HFF-Myc (cell line): ENCODE results near the gene UNC5A.

Source experiments
- DNase-seq: peaks from one replicate; pipeline ENCODE4 v3.0.0-alpha.2; 2011; ENCODE audit warnings: low read depth; ENCODE audit errors: extremely low read depth
- H3K4me3 ChIP-seq: replicated peaks from 2 replicates; pipeline ENCODE4 v1.5.1; 2011; ENCODE audit warnings: low read depth, mild to moderate bottlenecking, control low read depth, low read length
- TF ChIP-seq, protein P1 (sequence below): IDR thresholded peaks from 2 replicates; pipeline ENCODE4 v1.5.1; 2012; ENCODE audit warnings: mild to moderate bottlenecking, low read depth, low read length, control low read depth; ENCODE audit errors: missing control alignments

The UNC5A gene

GRCh38 chr5:176864755-176865154 is 54.4 kb downstream of the UNC5A start:
- TF ChIP-seq, protein P1, sequence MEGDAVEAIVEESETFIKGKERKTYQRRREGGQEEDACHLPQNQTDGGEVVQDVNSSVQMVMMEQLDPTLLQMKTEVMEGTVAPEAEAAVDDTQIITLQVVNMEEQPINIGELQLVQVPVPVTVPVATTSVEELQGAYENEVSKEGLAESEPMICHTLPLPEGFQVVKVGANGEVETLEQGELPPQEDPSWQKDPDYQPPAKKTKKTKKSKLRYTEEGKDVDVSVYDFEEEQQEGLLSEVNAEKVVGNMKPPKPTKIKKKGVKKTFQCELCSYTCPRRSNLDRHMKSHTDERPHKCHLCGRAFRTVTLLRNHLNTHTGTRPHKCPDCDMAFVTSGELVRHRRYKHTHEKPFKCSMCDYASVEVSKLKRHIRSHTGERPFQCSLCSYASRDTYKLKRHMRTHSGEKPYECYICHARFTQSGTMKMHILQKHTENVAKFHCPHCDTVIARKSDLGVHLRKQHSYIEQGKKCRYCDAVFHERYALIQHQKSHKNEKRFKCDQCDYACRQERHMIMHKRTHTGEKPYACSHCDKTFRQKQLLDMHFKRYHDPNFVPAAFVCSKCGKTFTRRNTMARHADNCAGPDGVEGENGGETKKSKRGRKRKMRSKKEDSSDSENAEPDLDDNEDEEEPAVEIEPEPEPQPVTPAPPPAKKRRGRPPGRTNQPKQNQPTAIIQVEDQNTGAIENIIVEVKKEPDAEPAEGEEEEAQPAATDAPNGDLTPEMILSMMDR, result no peak
- no peak overlapping the region for H3K4me3 ChIP-seq
- DNase-seq, result no peak

- no peak for DNase-seq
- no peak overlapping the region for H3K4me3 ChIP-seq
- TF ChIP-seq, protein P1, result no peak
These were observed 55.6 kb downstream of the UNC5A start for GRCh38 chr5:176865964-176866363.

GRCh38 chr5:176866707-176867310 is 56.5 kb downstream of the UNC5A start:
- no peak overlapping the region for H3K4me3 ChIP-seq
- DNase-seq, result no peak
- TF ChIP-seq, protein P1, result no peak

- no peak for DNase-seq
- no peak overlapping the region for H3K4me3 ChIP-seq
- TF ChIP-seq, protein P1, result no peak
These were observed 57.8 kb downstream of the UNC5A start for GRCh38 chr5:176868126-176868525.

GRCh38 chr5:176868731-176869130 is 58.4 kb downstream of the UNC5A start:
- no peak for DNase-seq
- H3K4me3 ChIP-seq, result no peak overlapping the region
- TF ChIP-seq, protein P1, result no peak

DNA sequence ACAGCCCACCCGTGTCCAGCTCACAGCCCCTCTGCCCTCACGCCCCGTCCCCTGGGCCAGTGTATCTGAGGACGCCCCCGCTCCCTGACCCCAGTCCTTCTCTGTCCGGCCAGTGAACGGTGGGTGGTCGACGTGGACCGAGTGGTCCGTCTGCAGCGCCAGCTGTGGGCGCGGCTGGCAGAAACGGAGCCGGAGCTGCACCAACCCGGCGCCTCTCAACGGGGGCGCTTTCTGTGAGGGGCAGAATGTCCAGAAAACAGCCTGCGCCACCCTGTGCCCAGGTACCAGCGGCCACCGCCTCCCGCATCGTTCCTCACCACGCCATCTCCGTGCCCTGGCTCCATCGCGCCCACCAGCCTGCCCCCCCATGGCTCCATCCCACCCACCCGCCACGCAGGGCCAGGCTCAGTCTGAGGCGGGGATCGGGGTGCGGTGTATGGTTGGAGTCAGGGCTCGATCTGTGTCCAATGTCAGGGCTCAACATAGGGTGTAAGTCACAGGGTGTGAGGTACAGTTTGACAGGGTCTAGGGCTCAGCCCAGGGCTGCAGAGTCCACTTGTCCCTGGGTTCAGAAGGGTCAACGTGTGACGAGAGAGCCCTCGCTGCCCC is 59.2 kb downstream of the UNC5A start:
- TF ChIP-seq, protein P1, result no peak
- no peak overlapping the region for H3K4me3 ChIP-seq
- no peak for DNase-seq
